HepG2 (cell line): ENCODE data around the gene LSMEM2. TPM values are rescaled to one million over a fixed set of nuclear protein-coding genes. Genes with fewer than 3 reads are reported as not detected.

Experiments used
- BRCA1 ChIP-seq: sonication (generic); formaldehyde crosslinking; IDR thresholded peaks from 2 replicates; pipeline ENCODE4 v1.4.0; 2020; ENCODE audit warnings: missing genetic modification reagents
- CHD2 ChIP-seq: IDR thresholded peaks from 2 replicates; pipeline ENCODE4 v1.6.1; 2011; ENCODE audit warnings: low read depth, low read length, improper control_type of control experiment
- FOXK2 ChIP-seq: fragments of 450-650 bp; IDR thresholded peaks from 2 replicates; pipeline ENCODE4 v1.6.1; 2016
- HNRNPLL ChIP-seq: fragments of 200-400 bp; formaldehyde crosslinking; IDR thresholded peaks from 2 replicates; pipeline ENCODE4 v1.6.1; 2017; ENCODE audit warnings: mild to moderate bottlenecking, low read depth, low read length; ENCODE audit not compliant: poor library complexity, severe bottlenecking
- PHF21A ChIP-seq: sonication (generic); formaldehyde crosslinking; IDR thresholded peaks from 2 replicates; pipeline ENCODE4 v1.5.0; 2020; ENCODE audit warnings: mild to moderate bottlenecking, missing genetic modification reagents
- SMAD1 ChIP-seq: sonication (generic); formaldehyde crosslinking; IDR thresholded peaks from 2 replicates; pipeline ENCODE4 v1.4.0; 2020; ENCODE audit warnings: missing genetic modification reagents, low read depth, mild to moderate bottlenecking, borderline replicate concordance
- SRSF9 ChIP-seq: fragments of 200-400 bp; formaldehyde crosslinking; IDR thresholded peaks from 2 replicates; pipeline ENCODE4 v1.6.1; 2018; ENCODE audit warnings: borderline replicate concordance, mild to moderate bottlenecking, low read depth, low read length; ENCODE audit not compliant: insufficient read depth, poor library complexity, severe bottlenecking
- SYNCRIP ChIP-seq: fragments of 200-400 bp; formaldehyde crosslinking; IDR thresholded peaks from 2 replicates; pipeline ENCODE4 v1.6.1; 2018; ENCODE audit warnings: mild to moderate bottlenecking, low read depth, low read length; ENCODE audit not compliant: insufficient read depth
- ZBTB38 ChIP-seq: sonication (generic); formaldehyde crosslinking; IDR thresholded peaks from 2 replicates; pipeline ENCODE4 v1.5.1; 2020; ENCODE audit warnings: mild to moderate bottlenecking, missing genetic modification reagents
- ZNF260 ChIP-seq: sonication (generic); formaldehyde crosslinking; IDR thresholded peaks from 2 replicates; pipeline ENCODE4 v1.4.0; 2020; ENCODE audit warnings: missing genetic modification reagents, low read depth, mild to moderate bottlenecking, borderline replicate concordance
- ZNF264 ChIP-seq: sonication (generic); formaldehyde crosslinking; IDR thresholded peaks from 2 replicates; pipeline ENCODE4 v1.4.0; 2020; ENCODE audit warnings: missing genetic modification reagents
- ZNF781 ChIP-seq: sonication (generic); formaldehyde crosslinking; IDR thresholded peaks from 2 replicates; pipeline ENCODE4 v1.5.1; 2020; ENCODE audit warnings: borderline replicate concordance, mild to moderate bottlenecking, missing genetic modification reagents; ENCODE audit errors: not compliant biosample characterization
- ZNF782 ChIP-seq: sonication (generic); formaldehyde crosslinking; IDR thresholded peaks from 2 replicates; pipeline ENCODE4 v1.4.0; 2020; ENCODE audit warnings: missing genetic modification reagents, mild to moderate bottlenecking, borderline replicate concordance
- polyA plus RNA-seq, 8 experiments: library from polyadenylated mRNA; depleted of rRNA in 3 of 8; stranded (reverse) in 7 of 8; unstranded in 1 of 8; fragments of >200 nt; fragmentation: Illumina TruSeq in 4 of 8; extraction: Trizol in 4 of 8; gene quantifications; 2 replicates each; pipeline versions ENCODE4 v1.2.1 to v1.2.3, GENCODE V29; 2011 to 2016; ENCODE audit warnings: low read depth in 4 of 8, missing spikeins in 1 of 8, mixed read lengths in 1 of 8; ENCODE audit not compliant: insufficient read depth in 1 of 8
- total RNA-seq, 5 experiments: library from RNA; depleted of rRNA; stranded (reverse); fragments of >200 nt; fragmentation: Illumina TruSeq; extraction: Trizol; gene quantifications; 2 replicates each; pipeline ENCODE4 v1.2.3, GENCODE V29; 2016; ENCODE audit warnings: low read depth in 1 of 5
- TF ChIP-seq, protein P1 (sequence below): sonication (generic); formaldehyde crosslinking; IDR thresholded peaks from 2 replicates; pipeline ENCODE4 v1.9.0; 2022; ENCODE audit warnings: low read depth, missing genetic modification reagents
- TF ChIP-seq, protein P2 (sequence below): sonication (generic); formaldehyde crosslinking; IDR thresholded peaks from 2 replicates; pipeline ENCODE4 v1.4.0; 2020; ENCODE audit warnings: missing genetic modification reagents
- TF ChIP-seq, protein P3 (sequence below): sonication (generic); formaldehyde crosslinking; conservative IDR thresholded peaks from 2 replicates; pipeline ENCODE4 v1.4.0; 2020; ENCODE audit warnings: mild to moderate bottlenecking, missing genetic modification reagents, moderate library complexity
- TF ChIP-seq, protein P4 (sequence below), 2 experiments: sonication (generic) in 1 of 2; formaldehyde crosslinking in 1 of 2; IDR thresholded peaks; 2 replicates each; pipeline versions ENCODE4 v1.5.1 to v1.6.1; 2011 to 2020; ENCODE audit warnings: borderline replicate concordance in 1 of 2, low read depth in 1 of 2, low read length in 1 of 2, mild to moderate bottlenecking in 1 of 2, missing genetic modification reagents in 1 of 2, moderate library complexity in 1 of 2
- TF ChIP-seq, protein P5 (sequence below): sonication (generic); formaldehyde crosslinking; IDR thresholded peaks from 2 replicates; pipeline ENCODE4 v1.5.1; 2020; ENCODE audit warnings: mild to moderate bottlenecking, missing genetic modification reagents

The LSMEM2 gene
- total and polyA plus RNA-seq, 2 of the 13 experiments (the other 11 are each of a cell fraction or from before 2014, with no cell fraction given) = 0.07 to 0.41 TPM

DNA sequence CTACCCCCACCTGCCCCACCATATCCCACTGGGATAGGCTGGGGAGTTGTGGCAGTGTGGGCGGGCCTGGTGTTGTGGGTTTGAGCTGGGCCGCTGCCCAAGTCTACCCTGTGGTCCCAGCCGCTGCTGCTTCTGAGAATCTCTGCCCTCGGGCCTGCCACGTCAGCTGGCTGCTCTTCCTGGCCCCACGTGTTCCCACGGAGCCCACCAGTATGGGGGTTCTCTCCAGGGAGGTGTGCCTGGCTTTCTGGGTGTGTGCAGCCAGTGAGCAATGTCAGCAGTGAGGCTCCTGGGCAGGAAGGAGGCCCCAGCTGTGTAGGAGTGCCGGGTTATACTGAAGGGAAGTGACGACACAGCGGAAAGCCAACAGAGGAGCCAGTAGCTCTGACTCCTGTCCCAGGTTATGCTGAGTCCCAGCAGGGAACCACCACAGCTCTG is 32.4 kb upstream of the LSMEM2 start (continued):
- no peak for TF ChIP-seq ZNF260 (CRISPR knock-in tag)
- TF ChIP-seq CHD2 = no peak
- TF ChIP-seq ZNF264 (CRISPR knock-in tag) = no peak
- 0 out of 2 replicates have a peak, but pooled peaks have one; percentile 21 for TF ChIP-seq PHF21A (CRISPR knock-in tag)
- TF ChIP-seq BRCA1 = no peak
- TF ChIP-seq, protein P1, sequence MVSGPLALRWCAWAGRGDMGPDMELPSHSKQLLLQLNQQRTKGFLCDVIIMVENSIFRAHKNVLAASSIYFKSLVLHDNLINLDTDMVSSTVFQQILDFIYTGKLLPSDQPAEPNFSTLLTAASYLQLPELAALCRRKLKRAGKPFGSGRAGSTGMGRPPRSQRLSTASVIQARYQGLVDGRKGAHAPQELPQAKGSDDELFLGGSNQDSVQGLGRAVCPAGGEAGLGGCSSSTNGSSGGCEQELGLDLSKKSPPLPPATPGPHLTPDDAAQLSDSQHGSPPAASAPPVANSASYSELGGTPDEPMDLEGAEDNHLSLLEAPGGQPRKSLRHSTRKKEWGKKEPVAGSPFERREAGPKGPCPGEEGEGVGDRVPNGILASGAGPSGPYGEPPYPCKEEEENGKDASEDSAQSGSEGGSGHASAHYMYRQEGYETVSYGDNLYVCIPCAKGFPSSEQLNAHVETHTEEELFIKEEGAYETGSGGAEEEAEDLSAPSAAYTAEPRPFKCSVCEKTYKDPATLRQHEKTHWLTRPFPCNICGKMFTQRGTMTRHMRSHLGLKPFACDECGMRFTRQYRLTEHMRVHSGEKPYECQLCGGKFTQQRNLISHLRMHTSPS = no peak
- TF ChIP-seq, protein P2, sequence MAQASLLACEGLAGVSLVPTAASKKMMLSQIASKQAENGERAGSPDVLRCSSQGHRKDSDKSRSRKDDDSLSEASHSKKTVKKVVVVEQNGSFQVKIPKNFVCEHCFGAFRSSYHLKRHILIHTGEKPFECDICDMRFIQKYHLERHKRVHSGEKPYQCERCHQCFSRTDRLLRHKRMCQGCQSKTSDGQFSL = no peak
- peak; percentile 14; the same call in 1 of the 2 replicates for TF ChIP-seq ZBTB38 (CRISPR knock-in tag)
- TF ChIP-seq FOXK2 = no peak
- TF ChIP-seq, protein P3, sequence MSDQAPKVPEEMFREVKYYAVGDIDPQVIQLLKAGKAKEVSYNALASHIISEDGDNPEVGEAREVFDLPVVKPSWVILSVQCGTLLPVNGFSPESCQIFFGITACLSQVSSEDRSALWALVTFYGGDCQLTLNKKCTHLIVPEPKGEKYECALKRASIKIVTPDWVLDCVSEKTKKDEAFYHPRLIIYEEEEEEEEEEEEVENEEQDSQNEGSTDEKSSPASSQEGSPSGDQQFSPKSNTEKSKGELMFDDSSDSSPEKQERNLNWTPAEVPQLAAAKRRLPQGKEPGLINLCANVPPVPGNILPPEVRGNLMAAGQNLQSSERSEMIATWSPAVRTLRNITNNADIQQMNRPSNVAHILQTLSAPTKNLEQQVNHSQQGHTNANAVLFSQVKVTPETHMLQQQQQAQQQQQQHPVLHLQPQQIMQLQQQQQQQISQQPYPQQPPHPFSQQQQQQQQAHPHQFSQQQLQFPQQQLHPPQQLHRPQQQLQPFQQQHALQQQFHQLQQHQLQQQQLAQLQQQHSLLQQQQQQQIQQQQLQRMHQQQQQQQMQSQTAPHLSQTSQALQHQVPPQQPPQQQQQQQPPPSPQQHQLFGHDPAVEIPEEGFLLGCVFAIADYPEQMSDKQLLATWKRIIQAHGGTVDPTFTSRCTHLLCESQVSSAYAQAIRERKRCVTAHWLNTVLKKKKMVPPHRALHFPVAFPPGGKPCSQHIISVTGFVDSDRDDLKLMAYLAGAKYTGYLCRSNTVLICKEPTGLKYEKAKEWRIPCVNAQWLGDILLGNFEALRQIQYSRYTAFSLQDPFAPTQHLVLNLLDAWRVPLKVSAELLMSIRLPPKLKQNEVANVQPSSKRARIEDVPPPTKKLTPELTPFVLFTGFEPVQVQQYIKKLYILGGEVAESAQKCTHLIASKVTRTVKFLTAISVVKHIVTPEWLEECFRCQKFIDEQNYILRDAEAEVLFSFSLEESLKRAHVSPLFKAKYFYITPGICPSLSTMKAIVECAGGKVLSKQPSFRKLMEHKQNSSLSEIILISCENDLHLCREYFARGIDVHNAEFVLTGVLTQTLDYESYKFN = no peak
- 0 out of 2 replicates have a peak, but pooled peaks have one; percentile 19 for TF ChIP-seq SMAD1 (CRISPR knock-in tag)
- TF ChIP-seq ZNF781 (CRISPR knock-in tag) = peak; percentile 1
- TF ChIP-seq, protein P4, sequence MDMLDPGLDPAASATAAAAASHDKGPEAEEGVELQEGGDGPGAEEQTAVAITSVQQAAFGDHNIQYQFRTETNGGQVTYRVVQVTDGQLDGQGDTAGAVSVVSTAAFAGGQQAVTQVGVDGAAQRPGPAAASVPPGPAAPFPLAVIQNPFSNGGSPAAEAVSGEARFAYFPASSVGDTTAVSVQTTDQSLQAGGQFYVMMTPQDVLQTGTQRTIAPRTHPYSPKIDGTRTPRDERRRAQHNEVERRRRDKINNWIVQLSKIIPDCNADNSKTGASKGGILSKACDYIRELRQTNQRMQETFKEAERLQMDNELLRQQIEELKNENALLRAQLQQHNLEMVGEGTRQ (IDR thresholded peaks at IDR 0.05; ENCODE audit: low read depth, low read length) = no peak
- TF ChIP-seq, protein P4 (CRISPR knock-in tag; IDR thresholded peaks at IDR 0.05; ENCODE audit: borderline replicate concordance) = no peak
- TF ChIP-seq, protein P5, sequence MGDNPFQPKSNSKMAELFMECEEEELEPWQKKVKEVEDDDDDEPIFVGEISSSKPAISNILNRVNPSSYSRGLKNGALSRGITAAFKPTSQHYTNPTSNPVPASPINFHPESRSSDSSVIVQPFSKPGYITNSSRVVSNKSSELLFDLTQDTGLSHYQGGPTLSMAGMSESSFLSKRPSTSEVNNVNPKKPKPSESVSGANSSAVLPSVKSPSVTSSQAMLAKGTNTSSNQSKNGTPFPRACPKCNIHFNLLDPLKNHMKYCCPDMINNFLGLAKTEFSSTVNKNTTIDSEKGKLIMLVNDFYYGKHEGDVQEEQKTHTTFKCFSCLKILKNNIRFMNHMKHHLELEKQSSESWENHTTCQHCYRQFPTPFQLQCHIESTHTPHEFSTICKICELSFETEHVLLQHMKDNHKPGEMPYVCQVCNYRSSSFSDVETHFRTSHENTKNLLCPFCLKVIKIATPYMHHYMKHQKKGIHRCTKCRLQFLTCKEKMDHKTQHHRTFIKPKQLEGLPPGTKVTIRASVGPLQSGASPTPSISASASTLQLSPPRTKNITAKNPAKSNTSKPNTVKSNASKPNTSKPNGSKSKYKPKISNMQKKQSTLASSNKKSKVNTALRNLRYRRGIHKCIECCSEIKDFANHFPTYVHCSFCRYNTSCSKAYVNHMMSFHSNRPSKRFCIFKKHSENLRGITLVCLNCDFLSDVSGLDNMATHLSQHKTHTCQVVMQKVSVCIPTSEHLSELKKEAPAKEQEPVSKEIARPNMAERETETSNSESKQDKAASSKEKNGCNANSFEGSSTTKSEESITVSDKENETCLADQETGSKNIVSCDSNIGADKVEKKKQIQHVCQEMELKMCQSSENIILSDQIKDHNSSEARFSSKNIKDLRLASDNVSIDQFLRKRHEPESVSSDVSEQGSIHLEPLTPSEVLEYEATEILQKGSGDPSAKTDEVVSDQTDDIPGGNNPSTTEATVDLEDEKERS (CRISPR knock-in tag) = no peak
- TF ChIP-seq SRSF9 = no peak
- peak; percentile 2 for TF ChIP-seq HNRNPLL
- no peak for TF ChIP-seq ZNF782 (CRISPR knock-in tag)
- TF ChIP-seq SYNCRIP = no peak
